ENCODE measurements around the gene HTR3E.
"Not testable (repeated sequence)": the region's sequence is repeated elsewhere in the genome, so short reads cannot be mapped to it uniquely, and the experiment has no call there.

HTR3E gene, protein sequence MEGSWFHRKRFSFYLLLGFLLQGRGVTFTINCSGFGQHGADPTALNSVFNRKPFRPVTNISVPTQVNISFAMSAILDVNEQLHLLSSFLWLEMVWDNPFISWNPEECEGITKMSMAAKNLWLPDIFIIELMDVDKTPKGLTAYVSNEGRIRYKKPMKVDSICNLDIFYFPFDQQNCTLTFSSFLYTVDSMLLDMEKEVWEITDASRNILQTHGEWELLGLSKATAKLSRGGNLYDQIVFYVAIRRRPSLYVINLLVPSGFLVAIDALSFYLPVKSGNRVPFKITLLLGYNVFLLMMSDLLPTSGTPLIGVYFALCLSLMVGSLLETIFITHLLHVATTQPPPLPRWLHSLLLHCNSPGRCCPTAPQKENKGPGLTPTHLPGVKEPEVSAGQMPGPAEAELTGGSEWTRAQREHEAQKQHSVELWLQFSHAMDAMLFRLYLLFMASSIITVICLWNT

GRCh38 chr3:184096811-184097383, at the start of gene HTR3E:
HTR3E (plus strand) TSS chr3:184097064; CDS start chr3:184097530, 466 bp downstream.
- DNase-seq (ENCODE audit: low read depth) = no peak

- no peak for DNase-seq (ENCODE audit: low read depth)
Measured at GRCh38 chr3:184050217-184050847, 46.5 kb upstream of the HTR3E start.

GRCh38 chr3:184052767-184053166, 44.1 kb upstream of the HTR3E start, which contains the start of gene HTR3C:
HTR3C (plus strand) TSS chr3:184053047; CDS start chr3:184053081, 34 bp downstream.
- DNase-seq (ENCODE audit: low read depth) = no peak

DNA sequence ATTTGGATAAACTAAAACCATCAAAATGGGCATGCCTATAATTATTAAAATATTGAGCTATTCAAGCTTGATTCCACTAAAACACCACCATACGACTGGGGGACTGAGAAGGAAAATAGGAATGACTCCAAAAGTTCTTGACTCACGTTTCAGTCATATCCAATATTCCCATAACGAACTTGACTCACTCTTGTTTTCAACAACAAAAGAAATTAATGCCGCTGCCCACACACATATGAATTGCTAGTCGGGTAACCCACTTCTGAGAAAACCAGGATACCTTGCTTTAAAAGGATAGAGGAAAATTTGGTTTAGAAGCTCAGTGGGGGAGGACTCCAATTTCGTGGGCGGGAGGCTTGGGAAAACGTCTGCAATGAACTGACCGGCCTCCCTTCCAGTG, 38.8 kb upstream of the HTR3E start:
- no peak for DNase-seq (ENCODE audit: low read depth)

- no peak for DNase-seq (ENCODE audit: low read depth)
Measured at GRCh38 chr3:184059424-184059823, 37.4 kb upstream of the HTR3E start.

- DNase-seq (ENCODE audit: low read depth) = no peak
Measured at GRCh38 chr3:184062637-184063036, 34.2 kb upstream of the HTR3E start.

- DNase-seq (ENCODE audit: low read depth) = no peak
Measured at GRCh38 chr3:184066211-184066610, 30.7 kb upstream of the HTR3E start.

GRCh38 chr3:184067573-184068055, 29.2 kb upstream of the HTR3E start:
- no peak for DNase-seq (ENCODE audit: low read depth)

DNA sequence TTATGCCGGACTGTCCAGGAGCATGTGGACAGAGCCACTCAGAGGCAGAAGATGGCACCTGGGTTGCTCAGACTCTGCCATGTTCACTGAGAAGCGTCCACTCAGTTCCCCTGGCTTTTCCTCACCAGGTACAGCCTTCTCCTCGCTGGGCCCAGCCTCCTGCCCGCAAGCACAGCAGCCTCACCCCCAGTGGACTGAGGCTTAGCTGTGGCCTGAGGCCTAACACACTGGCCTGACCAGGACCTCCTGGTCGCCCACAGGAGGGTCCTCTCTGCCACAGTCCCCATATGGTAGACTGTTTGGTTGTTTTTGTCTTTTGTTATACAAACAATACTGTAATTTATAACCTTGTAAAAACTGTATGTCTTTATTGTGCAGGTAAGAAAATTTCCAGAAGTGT, 28.5 kb upstream of the HTR3E start:
- no peak for DNase-seq (ENCODE audit: low read depth)

DNA sequence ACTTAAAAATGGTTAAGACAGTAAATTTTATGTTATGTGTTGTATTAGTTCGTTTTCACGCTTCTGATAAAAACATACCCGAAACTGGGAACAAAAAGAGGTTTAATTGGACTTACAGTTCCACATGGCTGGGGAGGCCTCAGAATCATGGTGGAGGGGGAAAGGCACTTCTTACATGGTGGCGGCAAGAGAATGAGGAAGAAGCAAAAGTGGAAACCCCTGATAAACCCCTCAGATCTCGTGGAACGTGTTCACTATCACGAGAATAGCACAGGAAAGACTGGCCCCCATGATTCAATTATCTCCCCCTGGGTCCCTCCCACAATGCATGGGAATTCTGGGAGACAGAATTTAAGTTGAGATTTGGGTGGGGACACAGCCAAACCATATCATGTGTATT, 25.7 kb upstream of the HTR3E start:
- not testable (repeated sequence) for DNase-seq (ENCODE audit: low read depth)

- no peak for DNase-seq (ENCODE audit: low read depth)
Measured at GRCh38 chr3:184073621-184074020, 23.2 kb upstream of the HTR3E start.

GRCh38 chr3:184075901-184076300, 21.0 kb upstream of the HTR3E start:
- DNase-seq (ENCODE audit: low read depth) = no peak

- no peak for DNase-seq (ENCODE audit: low read depth)
Measured at GRCh38 chr3:184077881-184078280, 19.0 kb upstream of the HTR3E start.

GRCh38 chr3:184078851-184079250, 18.0 kb upstream of the HTR3E start:
- DNase-seq (ENCODE audit: low read depth) = no peak

GRCh38 chr3:184081116-184081830, 15.6 kb upstream of the HTR3E start:
- DNase-seq (ENCODE audit: low read depth) = no peak

DNA sequence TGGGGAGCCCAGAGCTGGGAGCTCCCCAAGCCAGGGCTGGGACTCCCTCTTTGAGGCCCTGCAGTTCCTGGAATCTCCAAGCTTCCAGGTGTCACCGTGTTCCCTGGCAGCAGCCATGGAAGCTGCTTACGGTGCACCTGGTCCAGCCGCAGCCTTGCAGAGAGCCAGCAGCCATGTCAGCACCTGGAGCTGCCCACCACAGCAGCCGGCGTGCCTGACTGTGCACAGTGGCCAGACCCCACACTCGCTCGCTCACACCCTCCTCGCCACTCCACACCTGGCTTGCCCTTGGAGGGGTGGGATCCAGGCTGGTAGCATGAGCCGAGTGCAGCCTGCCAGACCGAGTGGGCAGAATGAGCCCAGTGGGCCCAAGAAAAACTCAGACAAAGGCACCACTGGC, 14.8 kb upstream of the HTR3E start:
- no peak for DNase-seq (ENCODE audit: low read depth)

GRCh38 chr3:184082465-184082864, 14.4 kb upstream of the HTR3E start:
- DNase-seq (ENCODE audit: low read depth) = no peak

DNA sequence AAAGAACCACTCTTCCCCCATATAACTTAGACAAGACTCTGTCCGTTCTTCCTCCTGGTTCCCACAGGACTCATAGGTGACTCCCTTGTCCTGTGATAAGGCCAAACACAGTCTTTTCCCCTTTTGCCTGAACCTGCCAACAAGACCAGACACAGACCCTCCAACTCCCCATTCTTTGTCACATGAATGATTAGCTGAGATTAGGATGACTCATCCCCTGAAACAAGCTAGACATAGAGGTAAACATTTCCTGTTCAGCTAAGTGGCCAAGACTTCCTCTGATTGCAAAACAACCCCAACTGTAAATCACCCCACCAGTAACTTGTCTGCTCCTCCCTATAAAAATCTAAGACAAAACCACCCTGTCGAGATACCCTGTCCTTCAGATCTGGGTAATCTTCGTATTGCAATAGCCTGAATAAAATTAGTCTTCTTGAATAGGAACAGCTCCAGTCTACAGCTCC, 11.4 kb upstream of the HTR3E start:
- no peak for DNase-seq (ENCODE audit: low read depth)

- no peak for DNase-seq (ENCODE audit: low read depth)
Measured at GRCh38 chr3:184092199-184092598, 4.7 kb upstream of the HTR3E start.

DNA sequence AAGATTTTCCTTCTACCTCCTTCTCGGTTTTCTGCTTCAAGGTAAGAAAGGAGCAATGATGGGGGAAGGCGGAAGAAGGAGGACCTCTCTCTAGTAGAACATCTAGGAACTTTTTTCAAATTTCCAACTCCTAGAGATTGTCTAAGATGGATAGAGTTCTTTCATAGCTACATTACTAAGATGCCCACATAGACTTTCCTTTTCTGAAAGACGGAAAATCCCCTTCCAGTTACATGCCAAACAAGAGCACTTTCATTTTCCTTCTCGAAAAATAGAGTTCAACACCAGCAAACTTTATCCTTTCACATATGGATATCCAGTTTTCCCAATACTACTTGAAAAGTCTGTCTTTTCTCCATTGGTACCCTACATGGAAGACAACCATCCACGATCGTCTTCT, 692 bp downstream of the HTR3E start:
- no peak for DNase-seq (ENCODE audit: low read depth)

DNA sequence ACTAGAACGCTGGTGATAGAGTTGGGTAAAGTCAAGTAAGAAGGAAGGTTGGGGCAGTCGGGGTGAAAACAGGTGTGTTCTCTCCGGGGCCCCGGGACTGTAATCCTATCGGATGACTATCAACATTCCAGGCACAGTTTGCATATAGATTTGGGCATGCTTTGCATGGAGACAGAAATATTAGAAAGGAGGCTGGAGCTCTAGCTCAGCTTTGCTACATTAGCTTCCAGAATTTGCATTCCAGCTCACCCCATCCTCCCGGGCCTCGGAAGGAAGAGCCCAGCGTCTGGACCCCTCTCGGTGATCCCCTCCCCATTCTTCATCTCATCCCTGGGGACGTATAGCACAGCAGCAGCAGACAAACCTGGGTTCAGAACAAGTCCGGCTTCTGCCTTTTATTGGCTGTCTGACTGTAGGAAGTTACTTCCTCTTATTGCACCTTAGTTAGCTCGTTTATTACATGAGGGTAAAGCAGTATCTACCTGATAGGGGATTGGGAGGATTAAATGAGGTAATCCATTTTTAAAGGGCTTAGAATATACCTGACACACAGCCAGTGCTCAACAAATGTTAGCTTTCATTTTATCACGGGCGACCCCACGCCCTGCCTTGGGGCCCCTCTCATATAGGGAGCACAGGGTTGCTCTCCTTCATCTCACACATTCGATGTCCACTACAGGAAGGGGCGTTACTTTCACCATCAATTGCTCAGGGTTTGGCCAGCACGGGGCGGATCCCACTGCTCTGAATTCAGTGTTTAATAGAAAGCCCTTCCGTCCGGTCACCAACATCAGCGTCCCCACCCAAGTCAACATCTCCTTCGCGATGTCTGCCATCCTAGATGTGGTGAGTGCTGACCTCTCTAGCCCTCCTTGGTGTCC, 3.2 kb downstream of the HTR3E start:
- DNase-seq (ENCODE audit: low read depth) = no peak
